RWPE2 (cell line): ENCODE data around the gene TRIP13.

Source experiments
- ATAC-seq: fragments of 200-7000 bp; cut with Tn5 transposase; 3 replicates; pipeline ENCODE4 v1.9.1; 2021; ENCODE audit warnings: low read depth
- DNase-seq: peaks from one replicate; pipeline ENCODE4 v3.0.0-alpha.2; 2020; ENCODE audit warnings: low spot score
- H3K27ac ChIP-seq: fragments of 450-650 bp; 2 replicates; pipeline ENCODE4 v1.5.1; 2017; ENCODE audit warnings: mild to moderate bottlenecking; ENCODE audit not compliant: poor library complexity, severe bottlenecking
- H3K27me3 ChIP-seq: fragments of 250-450 bp; sonication (Bioruptor Pico); 2 replicates; pipeline ENCODE4 v1.5.1; 2021; ENCODE audit warnings: mild to moderate bottlenecking, moderate library complexity; ENCODE audit not compliant: insufficient read depth, poor library complexity, severe bottlenecking
- H3K36me3 ChIP-seq: fragments of 250-450 bp; sonication (Bioruptor Pico); 2 replicates; pipeline ENCODE4 v1.5.1; 2020; ENCODE audit warnings: low read depth, mild to moderate bottlenecking, moderate library complexity
- H3K4me1 ChIP-seq: fragments of 250-450 bp; sonication (Bioruptor Pico); 2 replicates; pipeline ENCODE4 v1.5.1; 2021; ENCODE audit warnings: mild to moderate bottlenecking, moderate library complexity; ENCODE audit not compliant: insufficient read depth, poor library complexity, severe bottlenecking
- H3K4me3 ChIP-seq: fragments of 250-450 bp; sonication (Bioruptor Pico); 2 replicates; pipeline ENCODE4 v1.5.1; 2021; ENCODE audit warnings: mild to moderate bottlenecking, moderate library complexity; ENCODE audit not compliant: severe bottlenecking
- H3K9me3 ChIP-seq: fragments of 250-450 bp; sonication (Bioruptor Pico); 2 replicates; pipeline ENCODE4 v1.5.1; 2021; ENCODE audit warnings: mild to moderate bottlenecking, moderate library complexity; ENCODE audit not compliant: severe bottlenecking
- TF ChIP-seq, protein P1 (sequence below): fragments of 450-650 bp; IDR thresholded peaks from one replicate; pipeline ENCODE4 v1.5.1; 2017; ENCODE audit warnings: mild to moderate bottlenecking, moderate library complexity; ENCODE audit not compliant: poor library complexity, severe bottlenecking

TRIP13 gene

DNA sequence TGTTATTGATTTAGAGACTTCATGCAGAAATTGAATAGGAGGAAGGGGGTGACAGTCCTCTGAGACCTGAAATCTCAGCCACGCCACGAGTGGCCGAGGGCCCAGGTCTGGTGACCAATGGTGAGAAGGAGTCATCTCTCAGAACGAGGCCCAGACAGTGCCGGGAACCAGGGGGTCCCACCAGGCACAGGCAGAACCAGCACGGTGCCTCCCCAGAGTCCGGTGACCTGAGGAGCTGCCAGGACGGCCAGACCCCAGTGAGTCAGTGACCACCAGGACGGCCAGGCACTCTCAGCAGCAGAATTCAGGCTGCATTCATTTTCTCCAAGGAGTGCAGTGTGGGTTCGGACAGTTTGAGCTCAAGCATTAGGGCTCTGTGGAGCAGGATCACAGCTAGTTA, 72.1 kb downstream of the TRIP13 start:
- ATAC-seq (no peak), DNase-seq (no peak)
- Histone ChIP-seq H3K4me3 (no peak overlapping the region), H3K27me3 (peaks cover 43% of the 10 kb centered on the region), H3K27ac (no peak overlapping the region), H3K9me3 (no peaks in the 10 kb centered on the region), H3K36me3 (no peaks in the 10 kb centered on the region), H3K4me1 (no peaks in the 10 kb centered on the region)
- TF ChIP-seq, protein P1, sequence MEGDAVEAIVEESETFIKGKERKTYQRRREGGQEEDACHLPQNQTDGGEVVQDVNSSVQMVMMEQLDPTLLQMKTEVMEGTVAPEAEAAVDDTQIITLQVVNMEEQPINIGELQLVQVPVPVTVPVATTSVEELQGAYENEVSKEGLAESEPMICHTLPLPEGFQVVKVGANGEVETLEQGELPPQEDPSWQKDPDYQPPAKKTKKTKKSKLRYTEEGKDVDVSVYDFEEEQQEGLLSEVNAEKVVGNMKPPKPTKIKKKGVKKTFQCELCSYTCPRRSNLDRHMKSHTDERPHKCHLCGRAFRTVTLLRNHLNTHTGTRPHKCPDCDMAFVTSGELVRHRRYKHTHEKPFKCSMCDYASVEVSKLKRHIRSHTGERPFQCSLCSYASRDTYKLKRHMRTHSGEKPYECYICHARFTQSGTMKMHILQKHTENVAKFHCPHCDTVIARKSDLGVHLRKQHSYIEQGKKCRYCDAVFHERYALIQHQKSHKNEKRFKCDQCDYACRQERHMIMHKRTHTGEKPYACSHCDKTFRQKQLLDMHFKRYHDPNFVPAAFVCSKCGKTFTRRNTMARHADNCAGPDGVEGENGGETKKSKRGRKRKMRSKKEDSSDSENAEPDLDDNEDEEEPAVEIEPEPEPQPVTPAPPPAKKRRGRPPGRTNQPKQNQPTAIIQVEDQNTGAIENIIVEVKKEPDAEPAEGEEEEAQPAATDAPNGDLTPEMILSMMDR = no peak

GRCh38 chr5:965604-966344, 73.1 kb downstream of the TRIP13 start:
- H3K36me3 ChIP-seq = no peaks in the 10 kb centered on the region
- no peak overlapping the region for H3K27ac ChIP-seq
- H3K4me3 ChIP-seq = no peak overlapping the region
- H3K27me3 ChIP-seq = peaks cover 51% of the 10 kb centered on the region
- ATAC-seq (no peak), DNase-seq (peak; percentile 64)
- H3K9me3 ChIP-seq = no peaks in the 10 kb centered on the region
- TF ChIP-seq, protein P1 = no peak
- H3K4me1 ChIP-seq = no peaks in the 10 kb centered on the region

DNA sequence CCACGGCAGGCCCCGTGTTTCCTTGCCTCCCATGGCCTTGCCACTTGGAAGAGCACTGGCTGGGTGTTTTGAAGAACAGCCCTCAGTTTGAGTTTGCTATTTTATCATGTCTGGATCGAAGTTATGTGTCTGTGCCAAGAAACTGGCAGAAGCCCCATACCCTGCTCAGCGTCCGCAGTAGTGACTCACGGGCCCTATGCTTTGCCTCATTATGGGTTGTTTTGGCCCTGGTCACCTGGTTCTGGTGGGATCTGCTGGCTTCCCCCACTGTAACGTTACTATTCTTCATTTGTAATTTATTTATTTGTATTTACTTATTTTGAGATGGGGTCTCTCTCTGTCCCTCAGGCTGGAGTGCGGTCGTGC, 73.6 kb downstream of the TRIP13 start:
- Histone ChIP-seq H3K36me3 (no peaks in the 10 kb centered on the region), H3K4me1 (no peaks in the 10 kb centered on the region), H3K4me3 (no peak overlapping the region), H3K27me3 (peaks cover 55% of the 10 kb centered on the region), H3K9me3 (no peaks in the 10 kb centered on the region), H3K27ac (no peak overlapping the region)
- DNase-seq (no peak), ATAC-seq (no peak)
- TF ChIP-seq, protein P1 = no peak

GRCh38 chr5:966941-967340, 74.3 kb downstream of the TRIP13 start:
- Histone ChIP-seq H3K4me1 (no peaks in the 10 kb centered on the region), H3K9me3 (no peaks in the 10 kb centered on the region), H3K27me3 (peaks cover 61% of the 10 kb centered on the region), H3K36me3 (no peaks in the 10 kb centered on the region), H3K27ac (no peak overlapping the region), H3K4me3 (no peak overlapping the region)
- TF ChIP-seq, protein P1 = no peak
- DNase-seq (no peak), ATAC-seq (no peak)
